GM21717 (cell line): ENCODE results near the gene ALOX15.
"Not testable (repeated sequence)": the region's sequence is repeated elsewhere in the genome, so short reads cannot be mapped to it uniquely, and the experiment has no call there.

Experiments used
- ATAC-seq: cut with Tn5 transposase; IDR thresholded peaks from one replicate; pipeline ENCODE4 v1.9.1; 2021; ENCODE audit warnings: mild to moderate bottlenecking, moderate library complexity; ENCODE audit not compliant: unreplicated experiment

Gene ALOX15

DNA sequence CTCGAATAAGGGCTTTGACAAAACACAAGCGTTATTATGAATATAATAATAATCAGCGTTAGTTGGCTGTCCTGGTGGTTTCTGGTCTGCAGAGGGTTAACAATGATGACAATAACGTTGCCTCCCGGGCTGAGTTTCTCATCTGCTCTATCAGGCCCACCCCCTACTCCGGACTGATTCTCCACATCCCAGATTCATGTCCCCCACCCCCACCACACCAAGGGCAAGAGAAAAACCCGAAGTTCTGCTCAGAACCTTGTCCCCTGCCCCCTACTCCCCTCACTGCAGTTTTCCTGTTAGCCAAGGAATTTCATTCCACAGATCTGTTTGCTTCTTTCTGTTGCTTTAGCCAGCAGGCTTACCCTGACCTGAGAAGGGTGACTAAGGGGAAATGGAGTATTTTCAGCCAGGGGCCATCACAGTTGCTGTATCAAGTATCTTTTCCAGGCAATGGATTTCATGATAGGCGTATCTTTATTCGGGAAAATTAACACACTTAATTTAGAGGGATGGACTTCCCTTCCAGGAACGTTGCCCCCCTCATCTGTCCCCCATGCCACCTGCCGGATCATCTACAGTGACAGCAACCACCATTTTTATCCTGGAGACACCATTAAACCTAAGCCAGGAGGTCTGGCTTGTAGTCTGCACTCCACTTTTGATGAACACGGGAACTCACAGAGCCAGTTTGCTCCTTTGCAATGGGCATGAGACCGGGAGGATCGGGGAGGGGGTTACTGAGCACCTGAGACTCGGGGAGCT is 23.7 kb downstream of the ALOX15 start:
- ATAC-seq = no peak

- ATAC-seq = no peak
These were observed 24.4 kb downstream of the ALOX15 start for GRCh38 chr17:4617090-4617489.

- no peak for ATAC-seq
These were observed 25.0 kb downstream of the ALOX15 start for GRCh38 chr17:4616476-4616875.

DNA sequence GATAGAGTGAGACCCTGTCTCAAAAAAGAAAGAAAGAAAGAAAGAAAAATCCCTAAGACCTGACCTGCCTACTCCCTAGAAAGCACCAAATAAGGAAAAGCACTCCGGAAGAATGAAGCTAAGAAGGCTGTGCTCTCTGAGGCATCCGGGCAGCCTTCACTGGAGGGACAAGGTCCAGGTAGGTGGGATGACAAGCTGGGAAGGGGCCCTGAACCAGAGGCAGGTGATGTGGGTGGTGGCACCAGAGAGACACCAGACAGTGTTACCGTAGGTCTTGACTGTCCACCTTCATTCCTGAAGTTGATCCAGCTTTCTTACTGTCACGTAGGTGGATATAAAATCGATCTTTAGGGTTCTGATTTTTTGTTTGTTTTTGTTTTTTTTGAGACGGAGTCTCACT is 30.8 kb downstream of the ALOX15 start:
- no peak for ATAC-seq

DNA sequence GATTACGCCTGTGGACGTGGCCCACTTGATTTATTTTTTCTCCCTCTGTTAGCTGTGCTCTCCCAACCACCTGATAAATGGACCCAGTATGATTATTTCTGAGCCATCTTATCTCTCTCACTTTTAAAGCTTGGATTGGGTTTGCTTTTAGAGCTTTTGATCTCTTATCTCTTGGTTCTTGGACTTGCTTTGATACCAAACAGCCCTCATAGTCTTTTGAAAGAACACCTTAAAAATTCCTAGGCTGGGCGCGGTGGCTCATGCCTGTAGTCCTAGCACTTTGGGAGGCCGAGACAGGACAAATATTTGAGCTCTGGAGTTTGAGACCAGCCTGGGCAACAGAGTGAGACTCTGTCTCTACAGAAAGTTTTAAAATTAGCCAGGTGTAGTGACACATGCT is 31.3 kb downstream of the ALOX15 start:
- ATAC-seq = no peak

GRCh38 chr17:4609761-4610160 is 31.7 kb downstream of the ALOX15 start:
- no peak for ATAC-seq

- ATAC-seq = no peak
These were observed 33.7 kb downstream of the ALOX15 start for GRCh38 chr17:4607773-4608187.

- ATAC-seq = no peak
These were observed 34.2 kb downstream of the ALOX15 start for GRCh38 chr17:4607261-4607741.

- no peak for ATAC-seq
These were observed 35.7 kb downstream of the ALOX15 start for GRCh38 chr17:4605826-4606225.

DNA sequence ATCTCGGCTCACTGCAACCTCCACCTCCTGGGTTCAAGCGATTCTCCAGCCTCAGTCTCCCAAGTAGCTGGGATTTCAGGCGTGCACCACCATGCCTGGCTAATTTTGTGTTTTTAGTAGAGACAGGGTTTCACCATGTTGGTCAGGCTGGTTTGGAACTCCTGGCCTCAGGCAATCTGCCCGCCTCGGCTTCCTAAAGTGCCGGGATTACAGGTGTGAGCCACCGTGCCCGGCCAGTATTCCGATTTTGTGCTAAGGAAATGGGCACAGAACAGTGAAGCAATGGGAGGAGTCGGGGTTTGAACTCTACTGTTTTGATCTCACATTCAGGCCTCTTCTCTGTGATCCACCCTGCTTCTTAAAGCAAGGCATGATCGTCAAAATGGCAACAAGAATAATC is 36.7 kb downstream of the ALOX15 start:
- ATAC-seq = not testable (repeated sequence)

- no peak for ATAC-seq
These were observed 37.3 kb downstream of the ALOX15 start for GRCh38 chr17:4604111-4604644.

DNA sequence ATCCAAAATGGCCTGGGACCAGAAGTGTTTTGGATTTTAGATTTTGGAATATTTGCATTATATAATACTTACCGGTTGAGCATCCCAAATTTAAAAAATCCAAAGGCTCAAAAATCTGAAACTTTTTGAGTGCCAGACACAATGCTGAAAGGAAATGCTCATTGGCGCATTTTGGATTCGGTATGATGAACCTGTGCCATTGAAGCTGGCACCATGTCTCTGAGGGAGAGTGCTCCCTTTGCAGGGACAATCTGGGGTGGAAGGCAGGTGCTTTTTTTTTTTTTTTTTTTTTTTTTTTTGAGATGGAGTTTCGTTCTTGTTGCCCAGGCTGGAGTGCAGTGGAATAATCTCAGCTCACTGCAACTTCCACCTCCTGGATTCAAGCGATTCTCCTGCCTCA is 39.4 kb downstream of the ALOX15 start:
- no peak for ATAC-seq

DNA sequence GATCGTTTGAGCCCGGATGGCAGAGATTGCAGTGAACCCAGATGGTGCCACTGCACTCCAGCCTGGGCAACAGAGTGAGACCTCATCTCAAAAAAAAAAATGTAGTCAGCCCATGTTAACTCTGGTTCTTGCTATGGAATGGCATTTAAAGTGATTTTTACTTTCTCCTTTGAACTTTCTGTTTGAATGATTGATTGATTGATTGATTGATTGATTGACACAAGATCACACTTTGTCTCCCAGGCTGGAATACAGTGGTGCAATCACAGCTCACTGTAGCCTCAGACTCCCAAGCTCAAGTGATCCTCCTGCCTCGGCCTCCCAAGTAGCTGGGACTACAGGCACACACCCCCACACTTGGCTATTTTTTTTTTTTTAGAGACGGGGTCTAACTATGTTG is 40.2 kb downstream of the ALOX15 start:
- no peak for ATAC-seq

GRCh38 chr17:4600563-4600962 is 40.9 kb downstream of the ALOX15 start:
- no peak for ATAC-seq

GRCh38 chr17:4599505-4600281 is 41.8 kb downstream of the ALOX15 start:
- ATAC-seq = no peak

- ATAC-seq = no peak
These were observed 42.5 kb downstream of the ALOX15 start for GRCh38 chr17:4598776-4599504.

DNA sequence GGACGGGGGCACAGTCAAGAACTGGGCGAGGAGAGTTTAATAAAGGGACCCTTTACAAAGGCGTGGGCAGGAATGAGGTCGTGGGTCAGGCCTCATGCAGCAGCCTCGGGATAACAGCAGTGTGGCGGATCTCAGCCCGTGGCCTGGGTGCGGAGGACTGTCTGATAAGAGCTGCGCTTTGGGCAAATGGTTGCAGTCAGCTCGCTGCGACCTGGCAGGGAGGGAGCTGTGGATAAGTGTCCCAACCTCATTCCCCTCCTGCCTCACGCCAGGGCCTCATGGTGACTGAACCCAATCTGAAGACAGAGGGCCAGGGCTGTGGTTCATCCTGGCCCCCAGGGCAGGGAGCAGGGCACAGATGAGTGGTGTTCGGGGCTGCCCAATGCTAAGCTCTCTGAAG is 43.5 kb downstream of the ALOX15 start:
- ATAC-seq = no peak

- ATAC-seq = no peak
These were observed 44.7 kb downstream of the ALOX15 start for GRCh38 chr17:4596636-4597380.

- ATAC-seq = not testable (repeated sequence)
These were observed 45.7 kb downstream of the ALOX15 start for GRCh38 chr17:4595685-4596342.
